GM12865 (cell line): ENCODE results near the gene SKP2.

Experiments
- DNase-seq: peaks from one replicate; pipeline ENCODE4 v3.0.0; 2010; ENCODE audit warnings: low read depth
- H3K4me3 ChIP-seq: 2 replicates; pipeline ENCODE4 v1.5.1; 2011; ENCODE audit warnings: mild to moderate bottlenecking, low read depth, low read length, control low read depth
- CTCF ChIP-seq: IDR thresholded peaks from 2 replicates; pipeline ENCODE4 v1.5.1; 2011; ENCODE audit warnings: low read length, control low read depth, low read depth, inconsistent platforms; ENCODE audit not compliant: insufficient read depth; ENCODE audit errors: missing control alignments

The SKP2 gene

GRCh38 chr5:36227046-36227445, 75.1 kb downstream of the SKP2 start:
- TF ChIP-seq CTCF = no peak
- no peak overlapping the region for H3K4me3 ChIP-seq
- no peak for DNase-seq

GRCh38 chr5:36228505-36228904, 76.6 kb downstream of the SKP2 start:
- DNase-seq = no peak
- no peak overlapping the region for H3K4me3 ChIP-seq
- TF ChIP-seq CTCF = no peak

- DNase-seq = no peak
- no peak for TF ChIP-seq CTCF
- no peak overlapping the region for H3K4me3 ChIP-seq
Observed at GRCh38 chr5:36230151-36230790, 78.4 kb downstream of the SKP2 start.

GRCh38 chr5:36232533-36232932, 80.6 kb downstream of the SKP2 start:
- H3K4me3 ChIP-seq = no peak overlapping the region
- no peak for DNase-seq
- no peak for TF ChIP-seq CTCF
